Cardiac fibroblast (primary cell): ENCODE results near the gene ADARB2.

Experiments
- DNase-seq, 2 donors: peaks; one replicate each; pipeline versions ENCODE4 v3.0.0 to v3.0.0-alpha.2; 2010; ENCODE audit warnings: low read depth in 2 of 2
- H3K4me3 ChIP-seq, 2 donors: replicated peaks in 1 of 2; 1 replicate in 1 of 2; 2 replicates in 1 of 2; pipeline ENCODE4 v1.5.1; 2011; ENCODE audit warnings: low read depth in 2 of 2, low read length in 2 of 2, mild to moderate bottlenecking in 2 of 2, moderate library complexity in 1 of 2
- CTCF ChIP-seq: IDR thresholded peaks from one replicate; pipeline ENCODE4 v1.5.1; 2011; ENCODE audit warnings: low read depth, mild to moderate bottlenecking, low read length, inconsistent platforms

ADARB2 gene

DNA sequence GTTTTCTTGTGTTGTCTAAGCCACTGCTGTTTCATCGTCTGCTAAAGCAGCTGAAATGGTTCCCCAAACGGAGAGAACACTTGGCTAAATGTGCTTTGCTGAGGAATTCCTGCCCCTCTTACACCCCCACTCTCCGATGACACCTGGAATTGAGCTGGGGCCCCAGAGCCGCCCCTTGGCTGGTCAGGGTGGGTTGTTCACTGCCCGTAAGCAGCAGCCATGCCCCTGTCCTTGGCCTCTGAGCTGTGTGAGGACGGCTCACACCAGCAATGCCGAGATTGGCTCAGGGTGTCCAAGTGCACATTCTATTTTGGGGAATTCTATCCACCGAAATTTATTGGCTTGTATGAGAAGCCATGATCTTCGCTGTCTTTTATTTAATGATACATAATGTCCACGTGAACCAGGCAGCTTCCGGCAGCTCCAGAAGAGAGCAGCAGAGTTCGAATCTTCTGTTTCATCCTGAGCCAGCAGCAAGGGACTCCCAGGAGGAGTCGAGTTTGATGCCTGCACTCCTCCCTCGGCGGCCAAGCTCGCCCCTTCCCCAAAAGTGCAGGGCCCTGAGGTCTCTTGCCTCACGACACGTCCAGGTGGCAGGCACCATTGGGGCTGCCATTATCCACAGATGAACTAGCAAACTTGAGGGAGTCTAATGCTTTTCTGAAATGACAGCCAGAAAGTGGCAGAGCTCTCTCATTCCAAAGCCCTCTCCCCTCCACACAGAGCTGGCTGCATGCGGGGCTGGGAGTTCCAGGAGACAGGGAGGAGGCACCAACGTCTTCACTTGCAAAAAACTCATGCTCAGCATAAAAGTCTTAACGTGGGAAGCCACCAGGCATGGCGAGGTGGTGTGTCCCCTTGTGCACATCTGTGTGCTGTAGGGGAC is 567.1 kb downstream of the ADARB2 start:
- no peak overlapping the region for H3K4me3 ChIP-seq
- TF ChIP-seq CTCF = no peak
- no peak for DNase-seq

- no peak overlapping the region for H3K4me3 ChIP-seq
- no peak for TF ChIP-seq CTCF
- no peak for DNase-seq
These were observed 568.0 kb downstream of the ADARB2 start for GRCh38 chr10:1169186-1169885.

GRCh38 chr10:1168763-1169162 is 568.6 kb downstream of the ADARB2 start:
- DNase-seq = no peak
- TF ChIP-seq CTCF = no peak
- no peak overlapping the region for H3K4me3 ChIP-seq

GRCh38 chr10:1166828-1167275 is 570.5 kb downstream of the ADARB2 start:
- TF ChIP-seq CTCF = no peak
- H3K4me3 ChIP-seq = no peak overlapping the region
- no peak for DNase-seq

- no peak for TF ChIP-seq CTCF
- H3K4me3 ChIP-seq = no peak overlapping the region
- DNase-seq = no peak
These were observed 571.1 kb downstream of the ADARB2 start for GRCh38 chr10:1166101-1166827.

DNA sequence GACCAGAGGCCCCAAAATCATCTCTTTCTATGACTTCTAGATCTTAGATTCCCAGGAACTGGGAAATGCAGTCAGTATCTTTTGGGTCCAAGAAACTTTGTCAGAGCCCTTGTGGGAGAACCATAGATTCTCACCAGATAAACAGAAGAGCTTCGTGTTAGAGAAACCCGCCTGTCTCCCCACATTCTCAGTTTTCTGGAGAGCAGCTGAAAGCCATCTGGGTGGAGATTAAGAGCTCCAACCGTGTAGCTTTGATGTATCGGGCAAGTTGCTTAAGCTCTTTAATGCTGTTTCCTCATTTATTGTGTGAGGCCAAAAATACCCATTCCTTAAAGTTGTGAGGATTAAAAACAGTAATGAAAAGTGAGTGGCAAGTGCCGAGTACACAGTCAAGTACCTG is 573.5 kb downstream of the ADARB2 start:
- TF ChIP-seq CTCF = no peak
- no peak for DNase-seq
- no peak overlapping the region for H3K4me3 ChIP-seq
